Peyer's patch (tissue), 4 donors: ENCODE results near the gene OBSCN. TPM values are rescaled to one million over a fixed set of nuclear protein-coding genes. Genes with fewer than 3 reads are reported as not detected.
A peak's percentile ranks its signal among the peaks of the same experiment; 100 is the strongest.
"Not testable (repeated sequence)": the region's sequence is repeated elsewhere in the genome, so short reads cannot be mapped to it uniquely, and the experiment has no call there.

ENCODE experiments used
- DNase-seq, 3 donors: peaks; one replicate each; pipeline ENCODE4 v3.0.0-alpha.2; 2017 to 2019
- H3K27ac ChIP-seq, 4 donors: fragments of 200-600 bp; sonication (generic); one replicate each; pipeline ENCODE4 v1.5.1; 2016 to 2019
- H3K27me3 ChIP-seq, 2 donors: fragments of 200-600 bp; sonication (generic); one replicate each; pipeline ENCODE4 v1.5.1; 2019
- H3K36me3 ChIP-seq, 3 donors: fragments of 200-600 bp; sonication (generic); one replicate each; pipeline ENCODE4 v1.5.1; 2016 to 2019
- H3K4me1 ChIP-seq, 4 donors: fragments of 200-600 bp; sonication (generic); one replicate each; pipeline ENCODE4 v1.5.1; 2016 to 2019
- H3K4me3 ChIP-seq, 4 donors: fragments of 200-600 bp; sonication (generic); 1 replicate in 3 of 4; 2 replicates in 1 of 4; pipeline ENCODE4 v1.5.1; 2016 to 2019; ENCODE audit warnings: mild to moderate bottlenecking in 1 of 4
- H3K9me3 ChIP-seq, 4 donors: fragments of 200-600 bp; sonication (generic); one replicate each; pipeline ENCODE4 v1.5.1; 2016 to 2019; ENCODE audit warnings: mild to moderate bottlenecking in 1 of 4
- CTCF ChIP-seq, 6 experiments: fragments of 450-650 bp in 4 of 6; fragments of 200-600 bp in 2 of 6; sonication (generic) in 1 of 6; IDR thresholded peaks; one replicate each; pipeline ENCODE4 v1.5.1; 2017 to 2019; ENCODE audit warnings: antibody characterized with exemption in 6 of 6, mild to moderate bottlenecking in 3 of 6, moderate library complexity in 1 of 6
- POLR2A ChIP-seq, 2 donors: fragments of 450-650 bp; IDR thresholded peaks; one replicate each; pipeline ENCODE4 v1.5.1; 2017; ENCODE audit warnings: antibody characterized with exemption in 2 of 2, mild to moderate bottlenecking in 2 of 2, moderate library complexity in 2 of 2
- total RNA-seq, 4 donors: library from RNA; depleted of rRNA; stranded (reverse); fragments of >200 nt; gene quantifications; one replicate each; pipeline ENCODE4 v1.1.0, GENCODE V29; 2016

Gene OBSCN
- total RNA-seq, 4 donors from 2014 or later, result 5.8 to 136 (median 34.4) TPM

GRCh38 chr1:228264090-228264829, 56.4 kb downstream of the OBSCN start:
- Histone ChIP-seq H3K4me1 (no peaks in the 10 kb centered on the region), H3K4me3 (no peak overlapping the region), H3K36me3 (no peaks in the 10 kb centered on the region), H3K27ac (no peak overlapping the region), H3K9me3 (peaks cover 0 to 10% (median 0%) of the 10 kb centered on the region in 4 donors), H3K27me3 (no peaks in the 10 kb centered on the region)
- TF ChIP-seq CTCF (IDR thresholded peaks at IDR 0.05), result no peak
- TF ChIP-seq POLR2A (IDR thresholded peaks at IDR 0.05), result no peak
- DNase-seq, result no peak

GRCh38 chr1:228265167-228265566, 57.3 kb downstream of the OBSCN start:
- no peaks in the 10 kb centered on the region for H3K36me3 ChIP-seq
- H3K9me3 ChIP-seq, result peaks cover 0 to 10% (median 0%) of the 10 kb centered on the region in 4 donors
- TF ChIP-seq POLR2A (IDR thresholded peaks at IDR 0.05), result no peak
- TF ChIP-seq CTCF (IDR thresholded peaks at IDR 0.05), result peak in 1 of 6 experiments; percentile 9
- no peak overlapping the region for H3K27ac ChIP-seq
- no peaks in the 10 kb centered on the region for H3K4me1 ChIP-seq
- no peaks in the 10 kb centered on the region for H3K27me3 ChIP-seq
- no peak for DNase-seq
- no peak overlapping the region for H3K4me3 ChIP-seq

GRCh38 chr1:228267962-228268880, 60.4 kb downstream of the OBSCN start:
- no peaks in the 10 kb centered on the region for H3K36me3 ChIP-seq
- H3K4me1 ChIP-seq, result no peaks in the 10 kb centered on the region
- H3K27ac ChIP-seq, result no peak overlapping the region
- DNase-seq, result peak in 1 of 3 donors; percentile 41
- no peaks in the 10 kb centered on the region for H3K27me3 ChIP-seq
- no peak overlapping the region for H3K4me3 ChIP-seq
- TF ChIP-seq CTCF (IDR thresholded peaks at IDR 0.05) (no peak), POLR2A (IDR thresholded peaks at IDR 0.05) (no peak)
- H3K9me3 ChIP-seq, result no peaks in the 10 kb centered on the region

GRCh38 chr1:228268881-228269265, 61.0 kb downstream of the OBSCN start:
- Histone ChIP-seq H3K36me3 (no peaks in the 10 kb centered on the region), H3K4me1 (no peaks in the 10 kb centered on the region), H3K4me3 (no peak overlapping the region), H3K27ac (no peak overlapping the region), H3K27me3 (no peaks in the 10 kb centered on the region), H3K9me3 (no peaks in the 10 kb centered on the region)
- TF ChIP-seq CTCF (IDR thresholded peaks at IDR 0.05) (no peak), POLR2A (IDR thresholded peaks at IDR 0.05) (no peak)
- DNase-seq, result peak in 1 of 3 donors; percentile 9

GRCh38 chr1:228269431-228269830, 61.6 kb downstream of the OBSCN start:
- DNase-seq, result peak in 1 of 3 donors; percentile 0
- not testable (repeated sequence) for H3K9me3 ChIP-seq, H3K36me3 ChIP-seq, H3K4me3 ChIP-seq, H3K27ac ChIP-seq, H3K27me3 ChIP-seq, H3K4me1 ChIP-seq

GRCh38 chr1:228270032-228270431, 62.2 kb downstream of the OBSCN start:
- Histone ChIP-seq H3K4me1 (peaks cover 0 to 4% (median under 1%) of the 10 kb centered on the region in 4 donors), H3K4me3 (no peak overlapping the region), H3K36me3 (no peaks in the 10 kb centered on the region), H3K27me3 (no peaks in the 10 kb centered on the region), H3K9me3 (no peaks in the 10 kb centered on the region), H3K27ac (no peak overlapping the region)
- TF ChIP-seq POLR2A (IDR thresholded peaks at IDR 0.05) (no peak), CTCF (IDR thresholded peaks at IDR 0.05) (no peak)
- peak in 1 of 3 donors; percentile 8 for DNase-seq
